Measurements from ENCODE around the gene IQGAP2. TPM values are rescaled to one million over a fixed set of nuclear protein-coding genes. Genes with fewer than 3 reads are reported as not detected.

IQGAP2 gene
- polyA plus RNA-seq, 1 experiment: 0.01 TPM

GRCh38 chr5:76522103-76522935, 119.2 kb downstream of the IQGAP2 start:
- Histone ChIP-seq H3K27me3 (ENCODE audit: control insufficient read depth, insufficient read depth, low read length) (no peaks in the 10 kb centered on the region), H3K36me3 (ENCODE audit: control insufficient read depth, insufficient read depth, low read length) (no peaks in the 10 kb centered on the region), H3K4me3 (ENCODE audit: low read depth, low read length) (no peak overlapping the region)
- ChIA-PET POLR2A (no interaction called here), CTCF (interaction anchor here (1.0 kb wide), 1 partner anchor 20 kb away, joined by 3 read pairs; no protein-coding TSS in a partner anchor)
- TF ChIP-seq, protein P1, sequence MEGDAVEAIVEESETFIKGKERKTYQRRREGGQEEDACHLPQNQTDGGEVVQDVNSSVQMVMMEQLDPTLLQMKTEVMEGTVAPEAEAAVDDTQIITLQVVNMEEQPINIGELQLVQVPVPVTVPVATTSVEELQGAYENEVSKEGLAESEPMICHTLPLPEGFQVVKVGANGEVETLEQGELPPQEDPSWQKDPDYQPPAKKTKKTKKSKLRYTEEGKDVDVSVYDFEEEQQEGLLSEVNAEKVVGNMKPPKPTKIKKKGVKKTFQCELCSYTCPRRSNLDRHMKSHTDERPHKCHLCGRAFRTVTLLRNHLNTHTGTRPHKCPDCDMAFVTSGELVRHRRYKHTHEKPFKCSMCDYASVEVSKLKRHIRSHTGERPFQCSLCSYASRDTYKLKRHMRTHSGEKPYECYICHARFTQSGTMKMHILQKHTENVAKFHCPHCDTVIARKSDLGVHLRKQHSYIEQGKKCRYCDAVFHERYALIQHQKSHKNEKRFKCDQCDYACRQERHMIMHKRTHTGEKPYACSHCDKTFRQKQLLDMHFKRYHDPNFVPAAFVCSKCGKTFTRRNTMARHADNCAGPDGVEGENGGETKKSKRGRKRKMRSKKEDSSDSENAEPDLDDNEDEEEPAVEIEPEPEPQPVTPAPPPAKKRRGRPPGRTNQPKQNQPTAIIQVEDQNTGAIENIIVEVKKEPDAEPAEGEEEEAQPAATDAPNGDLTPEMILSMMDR (IDR thresholded peaks at IDR 0.05; ENCODE audit: insufficient read depth, low read depth, low read length): no peak
- no peak for DNase-seq (ENCODE audit: low read depth)

DNA sequence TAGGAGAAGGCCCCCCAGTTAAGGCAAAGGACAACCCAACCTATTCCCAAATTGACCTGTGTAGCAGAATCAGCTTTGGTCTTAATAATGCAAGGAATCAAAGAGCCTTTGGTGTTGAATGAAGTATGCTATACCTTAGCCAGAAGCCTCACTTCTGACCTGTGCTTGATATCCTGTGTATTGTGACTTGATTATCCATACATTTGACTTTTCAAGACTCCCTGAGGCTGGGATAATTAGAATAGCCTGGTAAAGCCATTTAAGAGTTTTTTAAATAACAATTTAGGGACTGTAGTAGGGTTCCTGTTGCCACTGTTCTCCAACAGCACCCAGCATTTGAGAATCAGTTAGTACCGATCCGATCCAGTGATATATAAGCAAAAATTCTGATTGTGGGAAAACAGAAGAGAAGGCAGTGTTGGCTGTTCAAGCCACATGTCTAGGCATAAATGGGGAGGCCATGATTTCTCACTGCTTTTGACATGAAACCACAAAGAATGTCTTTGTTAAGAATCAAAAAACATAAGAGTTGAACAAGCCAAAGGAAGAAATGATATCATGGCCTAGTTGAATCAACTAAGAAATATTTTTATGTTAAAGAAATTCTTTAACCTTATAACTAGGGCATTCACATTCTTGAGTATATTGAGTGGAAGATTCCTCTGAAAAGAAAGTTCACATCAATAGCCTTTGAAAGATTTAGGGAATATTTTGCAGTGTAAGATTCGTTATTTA, 121.2 kb downstream of the IQGAP2 start:
- TF ChIP-seq, protein P1 (IDR thresholded peaks at IDR 0.05; ENCODE audit: insufficient read depth, low read depth, low read length): no peak
- no peak for DNase-seq (ENCODE audit: low read depth)
- ChIA-PET POLR2A (no interaction called here), CTCF (interaction anchor here (1.1 to 1.3 kb wide), 2 partner anchors 11 to 19 kb away, joined by 3 read pairs; no protein-coding TSS in a partner anchor)
- Histone ChIP-seq H3K27me3 (ENCODE audit: control insufficient read depth, insufficient read depth, low read length) (no peaks in the 10 kb centered on the region; the same call in 1 of the 2 replicates), H3K4me3 (ENCODE audit: low read depth, low read length) (no peak overlapping the region), H3K36me3 (ENCODE audit: control insufficient read depth, insufficient read depth, low read length) (no peaks in the 10 kb centered on the region)

GRCh38 chr5:76524868-76525267, 121.8 kb downstream of the IQGAP2 start:
- ChIA-PET POLR2A (no interaction called here), CTCF (interaction anchor here (1.3 kb wide), 1 partner anchor 11 kb away, joined by 3 read pairs; no protein-coding TSS in a partner anchor)
- no peaks in the 10 kb centered on the region; the same call in 1 of the 2 replicates for H3K27me3 ChIP-seq (ENCODE audit: control insufficient read depth, insufficient read depth, low read length)
- H3K36me3 ChIP-seq (ENCODE audit: control insufficient read depth, insufficient read depth, low read length): no peaks in the 10 kb centered on the region
- TF ChIP-seq, protein P1 (IDR thresholded peaks at IDR 0.05; ENCODE audit: insufficient read depth, low read depth, low read length): no peak
- H3K4me3 ChIP-seq (ENCODE audit: low read depth, low read length): no peak overlapping the region
- DNase-seq (ENCODE audit: low read depth): no peak

DNA sequence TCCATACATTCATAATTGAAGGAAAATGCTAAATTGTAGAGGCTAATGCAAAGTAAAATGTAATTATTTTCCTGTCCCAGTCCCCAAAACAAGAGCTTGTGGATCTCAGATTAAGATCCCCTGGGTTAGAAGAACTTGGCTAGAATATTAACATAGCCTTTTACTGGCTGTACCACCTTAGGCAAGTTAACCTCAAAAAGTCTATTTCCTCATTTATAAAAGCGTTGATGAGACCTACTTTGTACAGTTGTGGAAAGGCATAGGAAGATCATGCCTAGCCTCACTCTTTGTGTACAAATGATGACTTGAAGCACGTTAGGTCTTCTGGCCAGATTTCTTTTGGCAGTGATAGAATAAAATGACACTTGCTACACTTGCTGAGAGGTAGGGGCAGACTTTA, 122.9 kb downstream of the IQGAP2 start:
- Histone ChIP-seq H3K36me3 (ENCODE audit: control insufficient read depth, insufficient read depth, low read length) (no peaks in the 10 kb centered on the region), H3K27me3 (ENCODE audit: control insufficient read depth, insufficient read depth, low read length) (no peaks in the 10 kb centered on the region; the same call in 1 of the 2 replicates), H3K4me3 (ENCODE audit: low read depth, low read length) (no peak overlapping the region)
- ChIA-PET POLR2A (no interaction called here), CTCF (interaction anchor here (1.3 kb wide), 1 partner anchor 10 kb away, joined by 3 read pairs; no protein-coding TSS in a partner anchor)
- TF ChIP-seq, protein P1 (IDR thresholded peaks at IDR 0.05; ENCODE audit: insufficient read depth, low read depth, low read length): no peak
- no peak for DNase-seq (ENCODE audit: low read depth)
